ENCODE results near the gene ADAMTS4. TPM values are rescaled to one million over a fixed set of nuclear protein-coding genes. Genes with fewer than 3 reads are reported as not detected.

Gene ADAMTS4
- total and polyA plus RNA-seq, 2 of the 4 experiments (the other 2 are of a cell fraction): 0.39 to 0.72 TPM

DNA sequence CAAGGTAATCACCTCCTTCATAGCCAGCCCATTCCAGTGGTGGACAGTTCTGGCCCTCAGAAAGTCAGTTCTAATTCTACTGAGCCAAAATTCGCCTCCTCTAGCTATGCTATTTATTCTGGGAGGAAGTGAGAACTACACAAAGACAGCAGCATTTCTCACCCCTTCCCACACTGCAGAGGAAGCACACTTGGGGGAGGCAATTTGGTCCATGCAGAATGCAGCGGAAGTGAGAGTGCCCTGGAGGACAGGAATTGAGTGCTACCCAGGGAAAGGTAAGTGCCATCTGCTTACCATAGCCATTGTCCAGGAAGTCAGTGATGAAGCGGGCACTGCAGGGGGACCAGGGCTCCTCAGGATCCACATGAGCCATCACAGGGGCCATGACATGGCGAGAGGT is 3.7 kb downstream of the ADAMTS4 start:
- intact Hi-C loops (cut with micrococcal nuclease): no loop called here

More for the DNA sequence above, 3.7 kb downstream of the ADAMTS4 start:
- ATAC-seq (ENCODE audit: low read depth) (no peak), DNase-seq (no peak)
- H3K14ac ChIP-seq (replicated peaks; ENCODE audit: low read depth, low read length): no peak overlapping the region
- 50% methylated on average over 1 of the region's 4 CpGs; no CpG with 5 or more reads in 1 of the 2 experiments for WGBS, 2 experiments (ENCODE audit: extremely low coverage in 2 of 2, insufficient read length in 1 of 2)
- H2AK5ac ChIP-seq (ENCODE audit: low read depth, low read length): no peak overlapping the region
- H3K27me3 ChIP-seq (ENCODE audit: control insufficient read depth, insufficient read depth, low read length): no peaks in the 10 kb centered on the region
- POLR2A ChIA-PET (ENCODE audit: unreplicated experiment): no interaction called here
- H3K4me3 ChIP-seq (ENCODE audit: insufficient read depth, low read depth, low read length): no peak overlapping the region
- no peak overlapping the region for H3K4ac ChIP-seq (ENCODE audit: low read depth, low read length)
- H3K36me3 ChIP-seq (ENCODE audit: control insufficient read depth, insufficient read depth, low read length): no peaks in the 10 kb centered on the region
- no peak overlapping the region for H4K8ac ChIP-seq (ENCODE audit: low read depth in 2 of 2, low read length in 2 of 2)
- no peaks in the 10 kb centered on the region; a peak in 1 of 4 replicates for H3K79me1 ChIP-seq (ENCODE audit: low read depth in 1 of 2, low read length in 2 of 2)
- no peak overlapping the region for H2BK20ac ChIP-seq (ENCODE audit: low read depth, low read length)
- no peak overlapping the region for H2AK9ac ChIP-seq (replicated peaks; ENCODE audit: low read depth, low read length, poor library complexity)
- in situ Hi-C loops (cut with MboI; ENCODE audit: low sequenced_read_pairs) (no loop called here), dilution Hi-C loops (cut with HindIII; ENCODE audit: low sequenced_read_pairs, unreplicated experiment) (no loop called here)
- H2AFZ ChIP-seq (replicated peaks; ENCODE audit: low read length, poor library complexity): no peak overlapping the region
- H3K9ac ChIP-seq (ENCODE audit: low read depth, low read length): no peak overlapping the region
- H3K18ac ChIP-seq (ENCODE audit: low read depth, low read length): no peak overlapping the region
- no peak overlapping the region for H2BK5ac ChIP-seq (ENCODE audit: low read depth, low read length, poor library complexity, severe bottlenecking)
- no peak overlapping the region for H4K91ac ChIP-seq (ENCODE audit: insufficient read depth, low read depth, low read length)
- TF ChIP-seq, protein P1, sequence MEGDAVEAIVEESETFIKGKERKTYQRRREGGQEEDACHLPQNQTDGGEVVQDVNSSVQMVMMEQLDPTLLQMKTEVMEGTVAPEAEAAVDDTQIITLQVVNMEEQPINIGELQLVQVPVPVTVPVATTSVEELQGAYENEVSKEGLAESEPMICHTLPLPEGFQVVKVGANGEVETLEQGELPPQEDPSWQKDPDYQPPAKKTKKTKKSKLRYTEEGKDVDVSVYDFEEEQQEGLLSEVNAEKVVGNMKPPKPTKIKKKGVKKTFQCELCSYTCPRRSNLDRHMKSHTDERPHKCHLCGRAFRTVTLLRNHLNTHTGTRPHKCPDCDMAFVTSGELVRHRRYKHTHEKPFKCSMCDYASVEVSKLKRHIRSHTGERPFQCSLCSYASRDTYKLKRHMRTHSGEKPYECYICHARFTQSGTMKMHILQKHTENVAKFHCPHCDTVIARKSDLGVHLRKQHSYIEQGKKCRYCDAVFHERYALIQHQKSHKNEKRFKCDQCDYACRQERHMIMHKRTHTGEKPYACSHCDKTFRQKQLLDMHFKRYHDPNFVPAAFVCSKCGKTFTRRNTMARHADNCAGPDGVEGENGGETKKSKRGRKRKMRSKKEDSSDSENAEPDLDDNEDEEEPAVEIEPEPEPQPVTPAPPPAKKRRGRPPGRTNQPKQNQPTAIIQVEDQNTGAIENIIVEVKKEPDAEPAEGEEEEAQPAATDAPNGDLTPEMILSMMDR (conservative IDR thresholded peaks at IDR 0.05; ENCODE audit: low read depth, low read length): no peak
- TF ChIP-seq, protein P2, sequence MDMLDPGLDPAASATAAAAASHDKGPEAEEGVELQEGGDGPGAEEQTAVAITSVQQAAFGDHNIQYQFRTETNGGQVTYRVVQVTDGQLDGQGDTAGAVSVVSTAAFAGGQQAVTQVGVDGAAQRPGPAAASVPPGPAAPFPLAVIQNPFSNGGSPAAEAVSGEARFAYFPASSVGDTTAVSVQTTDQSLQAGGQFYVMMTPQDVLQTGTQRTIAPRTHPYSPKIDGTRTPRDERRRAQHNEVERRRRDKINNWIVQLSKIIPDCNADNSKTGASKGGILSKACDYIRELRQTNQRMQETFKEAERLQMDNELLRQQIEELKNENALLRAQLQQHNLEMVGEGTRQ (IDR thresholded peaks at IDR 0.05; ENCODE audit: low read depth, low read length): no peak
- no peak for TF ChIP-seq CEBPB (IDR thresholded peaks at IDR 0.05; ENCODE audit: low read depth, low read length)
- TF ChIP-seq RCOR1 (IDR thresholded peaks at IDR 0.05; ENCODE audit: insufficient replicate concordance, low read length): no peak
- TF ChIP-seq SMC3 (IDR thresholded peaks at IDR 0.05; ENCODE audit: low read depth, low read length): no peak
- TF ChIP-seq MAZ (IDR thresholded peaks at IDR 0.05; ENCODE audit: borderline replicate concordance, low read depth, low read length): no peak
- no peak overlapping the region for H3K56ac ChIP-seq (ENCODE audit: extremely low read depth, insufficient read depth, low read length)
- no peak overlapping the region for H3K23ac ChIP-seq (ENCODE audit: low read depth, low read length)
- H3K9me3 ChIP-seq (ENCODE audit: control insufficient read depth, insufficient read depth, low read length): no peaks in the 10 kb centered on the region
- H2BK120ac ChIP-seq (ENCODE audit: low read depth, low read length): no peak overlapping the region
- H3K9me1 ChIP-seq (ENCODE audit: insufficient read depth, low read length): peaks cover 12% of the 10 kb centered on the region; the same call in 1 of the 2 replicates
- peaks cover 21% of the 10 kb centered on the region for H3K4me1 ChIP-seq (ENCODE audit: control insufficient read depth, insufficient read depth, low read length)
- no peak overlapping the region for H3K27ac ChIP-seq (ENCODE audit: insufficient read depth, low read length)
- H4K5ac ChIP-seq (ENCODE audit: low read depth, low read length): no peak overlapping the region
- no peak overlapping the region for H2BK15ac ChIP-seq (ENCODE audit: low read depth, low read length)
- BruUV-seq (replicated peaks): no TSS peak
- H4K20me1 ChIP-seq (ENCODE audit: insufficient read depth, low read length): no peaks in the 10 kb centered on the region
- no peak overlapping the region for H3K4me2 ChIP-seq (ENCODE audit: low read depth, low read length)
- CTCF ChIA-PET: no interaction called here

Measured in IMR-90 (cell line).